Smooth muscle cell (in vitro differentiated cells): ENCODE results near the gene PDE6B. TPM values are rescaled to one million over a fixed set of nuclear protein-coding genes. Genes with fewer than 3 reads are reported as not detected.

Experiments used
- DNase-seq: peaks from one replicate; lab custom pipeline; 2025; ENCODE audit not compliant: unreplicated experiment; lab: John Stamatoyannopoulos, UW
- H2AFZ ChIP-seq: fragments of 200-600 bp; sonication (generic); 2 replicates; pipeline ENCODE4 v1.6.0; 2016; ENCODE audit warnings: antibody characterized with exemption, low read depth, mild to moderate bottlenecking
- H3F3A ChIP-seq: fragments of 200-600 bp; sonication (generic); 2 replicates; pipeline ENCODE4 v1.6.0; 2017; ENCODE audit warnings: antibody characterized with exemption, low read depth
- H3K27ac ChIP-seq: fragments of 200-600 bp; sonication (generic); 2 replicates; pipeline ENCODE4 v1.5.1; 2016; ENCODE audit warnings: low read depth, mild to moderate bottlenecking
- H3K27me3 ChIP-seq: fragments of 200-600 bp; sonication (generic); 2 replicates; pipeline ENCODE4 v1.6.1; 2016; ENCODE audit warnings: low read depth, mild to moderate bottlenecking
- H3K36me3 ChIP-seq: fragments of 200-600 bp; sonication (generic); 2 replicates; pipeline ENCODE4 v1.5.1; 2016; ENCODE audit warnings: low read depth
- H3K4me1 ChIP-seq: fragments of 200-600 bp; sonication (generic); 2 replicates; pipeline ENCODE4 v1.5.1; 2016; ENCODE audit warnings: low read depth
- H3K4me2 ChIP-seq: fragments of 200-600 bp; sonication (generic); 2 replicates; pipeline ENCODE4 v1.6.0; 2016; ENCODE audit warnings: mild to moderate bottlenecking
- H3K4me3 ChIP-seq: fragments of 200-600 bp; sonication (generic); 2 replicates; pipeline ENCODE4 v1.5.1; 2016; ENCODE audit warnings: mild to moderate bottlenecking
- H3K79me2 ChIP-seq: fragments of 200-600 bp; sonication (generic); 2 replicates; pipeline ENCODE4 v1.6.0; 2016; ENCODE audit warnings: low read depth, mild to moderate bottlenecking
- H3K9ac ChIP-seq: fragments of 200-600 bp; sonication (generic); 2 replicates; pipeline ENCODE4 v1.6.0; 2016; ENCODE audit warnings: low read depth
- H3K9me3 ChIP-seq: fragments of 200-600 bp; sonication (generic); replicated peaks from 2 replicates; pipeline ENCODE4 v1.5.1; 2016; ENCODE audit warnings: low read depth
- H4K20me1 ChIP-seq: fragments of 200-600 bp; sonication (generic); 2 replicates; pipeline ENCODE4 v1.6.0; 2016; ENCODE audit warnings: low read depth
- CTCF ChIP-seq: fragments of 200-600 bp; sonication (generic); IDR thresholded peaks from 2 replicates; pipeline ENCODE4 v1.5.1; 2017; ENCODE audit warnings: borderline replicate concordance, mild to moderate bottlenecking, antibody characterized with exemption; ENCODE audit not compliant: insufficient read depth, poor library complexity, severe bottlenecking
- WGBS: methylation state at CpG from one replicate; pipeline ENCODE4 v1.1.7; 2016; ENCODE audit warnings: low lambda C conversion rate; 5-methylcytosine and 5-hydroxymethylcytosine counted together
- polyA plus RNA-seq: library from polyadenylated mRNA; unstranded; fragments of >200 nt; fragmentation: Nextera tagmentation; extraction: Ambion mirVana; gene quantifications from 2 replicates; pipeline ENCODE4 v1.2.1, GENCODE V29; 2016
- total RNA-seq: library from RNA; depleted of rRNA; stranded (reverse); fragments of >200 nt; gene quantifications from 2 replicates; pipeline ENCODE4 v1.2.3, GENCODE V29; 2014

Gene PDE6B
- total and polyA plus RNA-seq, 2 experiments from 2014 or later: 5.1 to 9.0 TPM

GRCh38 chr4:717601-718320, 92.4 kb downstream of the PDE6B start:
- H3K27ac ChIP-seq: no peak overlapping the region
- no peaks in the 10 kb centered on the region for H3F3A ChIP-seq
- H3K36me3 ChIP-seq: no peaks in the 10 kb centered on the region
- no peak overlapping the region for H3K9ac ChIP-seq
- H4K20me1 ChIP-seq: peaks cover 91% of the 10 kb centered on the region
- no peak overlapping the region for H3K4me3 ChIP-seq
- H3K27me3 ChIP-seq: no peaks in the 10 kb centered on the region
- H3K79me2 ChIP-seq: peaks cover 84% of the 10 kb centered on the region
- no peak for TF ChIP-seq CTCF
- H3K4me2 ChIP-seq: no peak overlapping the region
- DNase-seq: no peak
- no peaks in the 10 kb centered on the region for H3K9me3 ChIP-seq
- no peaks in the 10 kb centered on the region for H3K4me1 ChIP-seq
- WGBS: 93% methylated on average over 26 of the region's 34 CpGs
- H2AFZ ChIP-seq: no peak overlapping the region

GRCh38 chr4:718460-718859, 93.1 kb downstream of the PDE6B start:
- peaks cover 90% of the 10 kb centered on the region for H4K20me1 ChIP-seq

More at GRCh38 chr4:718460-718859, 93.1 kb downstream of the PDE6B start:
- Histone ChIP-seq H3K4me1 (no peaks in the 10 kb centered on the region), H3K4me3 (no peak overlapping the region), H3F3A (no peaks in the 10 kb centered on the region), H3K9me3 (no peaks in the 10 kb centered on the region), H3K36me3 (no peaks in the 10 kb centered on the region), H3K79me2 (peaks cover 84% of the 10 kb centered on the region), H3K27me3 (no peaks in the 10 kb centered on the region), H3K9ac (no peak overlapping the region), H2AFZ (no peak overlapping the region), H3K4me2 (no peak overlapping the region), H3K27ac (no peak overlapping the region)
- TF ChIP-seq CTCF: no peak
- WGBS: 96% methylated on average over 8 of the region's 8 CpGs
- no peak for DNase-seq

Other genes starting within 250 kb of the PDE6B start
- 21.8 and 37.1 TPM in 2 replicates for gene ZNF721, start 126.4 kb upstream of the PDE6B start, total RNA-seq
- gene ZNF721, start 126.4 kb upstream of the PDE6B start, polyA plus RNA-seq: 14.9 and 25.5 TPM in 2 replicates
- 28.7 and 44.3 TPM in 2 replicates for gene PIGG, start 126.4 kb upstream of the PDE6B start, total RNA-seq
- gene PIGG, start 126.4 kb upstream of the PDE6B start, polyA plus RNA-seq: 42.1 and 53.4 TPM in 2 replicates
- gene TMEM271, start 49.3 kb upstream of the PDE6B start, total RNA-seq: not detected in 2 replicates
- not detected in 2 replicates for gene TMEM271, start 49.3 kb upstream of the PDE6B start, polyA plus RNA-seq
- gene ATP5ME, start 48.7 kb downstream of the PDE6B start, total RNA-seq: 95.4 and 152 TPM in 2 replicates
- gene ATP5ME, start 48.7 kb downstream of the PDE6B start, polyA plus RNA-seq: 699 and 733 TPM in 2 replicates
- 6.8 and 22.1 TPM in 2 replicates for gene MYL5, start 49.0 kb downstream of the PDE6B start, total RNA-seq
- gene MYL5, start 49.0 kb downstream of the PDE6B start, polyA plus RNA-seq: 6.7 and 12.5 TPM in 2 replicates
- gene SLC49A3, start 63.6 kb downstream of the PDE6B start, total RNA-seq: 15.6 and 26.4 TPM in 2 replicates
- gene SLC49A3, start 63.6 kb downstream of the PDE6B start, polyA plus RNA-seq: 40.2 and 40.3 TPM in 2 replicates
- 45.4 and 57.5 TPM in 2 replicates for gene PCGF3, start 80.3 kb downstream of the PDE6B start, total RNA-seq
- gene PCGF3, start 80.3 kb downstream of the PDE6B start, polyA plus RNA-seq: 29.6 and 30.9 TPM in 2 replicates
- gene CPLX1, start 200.6 kb downstream of the PDE6B start, total RNA-seq: 0.58 TPM in 1 of 2 replicates, not detected in the other
- gene CPLX1, start 200.6 kb downstream of the PDE6B start, polyA plus RNA-seq: not detected in 2 replicates